ENCODE data around the gene SPEF2. TPM values are rescaled to one million over a fixed set of nuclear protein-coding genes. Genes with fewer than 3 reads are reported as not detected.

The SPEF2 gene
- total RNA-seq, 3 donors from 2014 or later: 3.4 to 4.3 (median 3.4) TPM

DNA sequence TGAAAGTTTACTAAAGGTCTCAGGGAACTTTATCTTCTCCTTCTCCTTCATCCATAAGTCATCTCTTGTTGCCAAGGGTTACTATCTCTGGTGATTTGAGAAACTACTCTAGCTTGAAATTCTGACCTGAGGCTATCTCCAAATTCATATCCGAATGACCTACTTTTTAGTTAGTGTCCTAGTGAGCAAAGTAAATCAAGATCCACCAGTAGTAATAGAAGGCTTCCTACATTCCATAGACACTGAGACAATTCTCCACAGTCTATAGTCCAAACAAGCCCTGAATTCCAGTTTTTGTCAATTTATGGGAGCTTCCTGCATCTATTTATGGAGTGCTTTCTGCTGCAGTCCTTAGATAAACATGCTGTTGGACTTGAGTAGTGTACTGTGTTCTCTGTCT, 244.1 kb downstream of the SPEF2 start:
- Mint-ChIP-seq H3K4me1 (ENCODE audit: low read depth) (peaks cover 86% of the 10 kb centered on the region), H3K9me3 (no peaks in the 10 kb centered on the region), H3K4me3 (peak overlapping the region; percentile 86), H3K36me3 (ENCODE audit: insufficient read depth) (peaks cover 67% of the 10 kb centered on the region), H3K27me3 (ENCODE audit: low read depth) (no peaks in the 10 kb centered on the region)
- no peak for DNase-seq
- no peak for ATAC-seq

DNA sequence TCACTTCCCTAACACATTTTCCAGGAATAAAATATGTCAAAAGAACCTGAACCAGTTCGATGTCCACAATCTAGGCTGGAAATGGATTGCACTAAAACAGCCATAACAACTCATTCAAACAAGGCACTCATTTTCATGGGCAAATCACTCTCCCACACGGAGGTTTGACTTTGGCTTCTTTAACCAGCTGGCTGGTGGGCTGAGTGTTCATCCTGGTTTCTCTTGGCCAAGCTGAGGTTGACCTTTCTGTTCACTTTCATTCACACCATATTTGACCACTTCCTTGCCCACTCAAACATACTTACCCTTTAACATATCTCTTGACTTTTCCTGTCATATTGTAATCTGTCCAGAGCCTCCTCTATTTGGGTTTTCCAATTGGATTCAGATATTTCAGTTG, 244.5 kb downstream of the SPEF2 start:
- H3K36me3 Mint-ChIP-seq (ENCODE audit: insufficient read depth): peaks cover 69% of the 10 kb centered on the region
- no peaks in the 10 kb centered on the region for H3K9me3 Mint-ChIP-seq
- peaks cover 87% of the 10 kb centered on the region for H3K4me1 Mint-ChIP-seq (ENCODE audit: low read depth)
- no peak for DNase-seq
- peak overlapping the region; percentile 86 for H3K4me3 Mint-ChIP-seq
- H3K27me3 Mint-ChIP-seq (ENCODE audit: low read depth): no peaks in the 10 kb centered on the region
- no peak for ATAC-seq

DNA sequence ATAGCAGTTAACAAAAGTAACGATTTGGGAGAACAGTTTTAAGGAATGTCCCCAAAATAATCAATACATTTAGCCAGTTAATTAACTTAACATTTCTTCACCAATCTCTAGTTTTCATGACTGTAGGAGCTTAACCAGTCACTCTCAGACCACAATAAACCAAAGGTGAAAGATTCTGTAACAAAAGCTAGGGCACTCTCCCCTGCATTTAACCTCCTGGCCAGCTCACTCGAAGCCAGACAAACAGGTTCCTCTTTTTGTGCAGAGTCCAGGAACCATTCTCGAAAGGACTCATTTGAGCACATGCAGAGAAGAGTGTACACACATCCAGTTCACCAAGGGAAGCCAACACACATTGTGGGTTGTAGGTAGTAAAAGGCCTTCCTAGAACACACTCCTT, 245.5 kb downstream of the SPEF2 start:
- Mint-ChIP-seq H3K4me3 (peak overlapping the region; percentile 86), H3K27me3 (ENCODE audit: low read depth) (no peaks in the 10 kb centered on the region), H3K36me3 (ENCODE audit: insufficient read depth) (peaks cover 77% of the 10 kb centered on the region), H3K4me1 (ENCODE audit: low read depth) (peaks cover 90% of the 10 kb centered on the region), H3K9me3 (no peaks in the 10 kb centered on the region)
- ATAC-seq (peak; percentile 51 to 62), DNase-seq (no peak)

Other genes with a start within 250 kb of the SPEF2 start
- 10 to 100 TPM; 53.5 to 65.8 (median 54.7) TPM for gene IL7R, start 239.0 kb downstream of the SPEF2 start, total RNA-seq